Activated naive CD4-positive, alpha-beta T cell treated with anti-CD3 and anti-CD28 coated beads, Interleukin-2, amount 50 U/mL, for 16 hours (primary cell): Measurements from ENCODE around the gene PLSCR3.

ENCODE experiments used
- DNase-seq: peaks from one replicate; pipeline ENCODE4 v3.0.0-alpha.2; 2020

Gene PLSCR3

DNA sequence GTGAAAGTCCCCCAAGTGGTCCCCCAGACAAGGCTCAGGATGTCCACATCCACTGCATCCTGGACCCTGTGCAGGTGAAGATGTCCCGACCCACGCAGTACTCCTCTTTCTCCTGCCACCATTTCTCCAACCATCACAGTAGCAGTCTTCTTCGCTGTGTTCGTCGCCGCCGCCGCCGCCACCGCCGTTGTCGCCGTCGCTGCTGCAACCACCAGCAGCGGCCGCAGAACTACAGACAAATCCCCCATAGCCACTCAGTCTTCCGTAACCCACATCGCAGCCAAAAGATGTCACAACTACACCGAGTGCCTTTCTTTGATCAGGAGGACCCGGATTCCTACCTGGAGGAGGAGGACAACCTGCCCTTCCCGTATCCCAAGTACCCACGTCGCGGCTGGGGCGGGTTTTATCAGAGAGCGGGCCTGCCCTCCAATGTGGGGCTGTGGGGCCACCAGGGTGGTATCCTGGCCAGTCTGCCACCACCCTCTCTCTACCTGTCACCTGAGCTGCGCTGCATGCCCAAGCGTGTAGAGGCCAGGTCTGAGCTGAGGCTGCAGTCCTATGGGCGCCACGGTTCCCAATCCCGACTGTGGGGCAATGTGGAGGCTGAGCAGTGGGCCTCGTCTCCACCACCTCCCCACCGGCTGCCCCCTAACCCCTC is 32.0 kb upstream of the PLSCR3 start:
- no peak for DNase-seq

DNA sequence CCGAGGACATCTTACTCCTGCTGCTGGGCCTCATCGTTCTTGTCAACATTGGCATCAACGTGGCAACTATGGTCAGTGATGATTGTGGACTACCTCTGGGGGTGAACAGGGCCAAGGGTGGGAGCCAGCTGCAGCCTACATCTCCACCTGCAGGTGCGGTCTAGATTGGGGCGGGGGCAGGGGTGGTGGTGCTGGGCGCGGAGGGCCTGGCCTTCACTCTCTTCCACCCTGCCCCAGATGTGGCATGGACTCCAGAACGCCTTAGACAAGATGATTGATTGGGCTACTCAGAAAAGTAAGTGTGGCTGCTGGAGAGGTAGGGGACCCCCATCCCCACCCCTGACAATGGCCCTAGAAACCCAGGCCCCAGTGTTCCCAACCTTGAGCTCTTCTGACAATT is 31.4 kb upstream of the PLSCR3 start:
- no peak for DNase-seq

DNA sequence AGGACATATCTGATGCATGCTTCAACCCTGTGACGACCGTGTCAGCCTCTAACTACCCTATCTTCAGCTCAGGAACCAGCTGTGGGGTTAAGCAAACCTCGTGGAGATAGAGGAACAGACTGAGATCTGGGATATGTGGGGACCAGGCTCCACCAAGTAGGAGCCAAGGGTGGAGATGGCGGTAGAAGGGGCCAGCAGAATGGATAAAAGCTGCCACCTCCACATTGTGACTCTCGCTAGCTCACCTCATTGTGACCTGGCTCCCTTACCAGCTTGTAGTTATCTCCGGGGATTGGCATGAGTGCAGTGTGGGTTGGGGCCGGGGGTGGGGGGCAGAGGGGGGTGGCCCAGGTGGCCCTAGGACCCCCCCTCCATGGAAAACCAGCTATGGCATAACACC is 31.0 kb upstream of the PLSCR3 start, which contains the start of gene SPEM2:
Gene SPEM2 (plus strand): TSS at position 301 of the 400 bp plus-strand sequence. CDS start 73 bp downstream, at position 374.
- DNase-seq, result no peak

DNA sequence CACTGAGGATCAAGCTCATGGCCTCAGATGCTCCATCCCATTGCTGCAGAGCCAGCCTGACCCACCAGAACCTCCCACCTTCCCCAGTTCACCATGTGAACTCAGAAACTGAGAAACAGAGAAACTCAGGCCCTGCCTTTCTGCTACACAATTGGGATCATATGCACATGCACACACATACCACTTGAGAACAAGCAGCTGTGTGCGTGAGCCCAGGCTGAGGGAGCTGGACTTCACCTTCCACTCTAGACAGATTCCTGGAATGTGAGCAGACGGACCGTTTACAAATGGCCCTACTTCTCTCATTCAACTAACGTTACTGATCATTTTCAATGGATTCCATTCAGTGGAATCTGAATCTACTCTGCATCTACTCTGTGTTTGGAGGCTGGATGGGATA is 29.4 kb upstream of the PLSCR3 start:
- DNase-seq, result no peak

DNA sequence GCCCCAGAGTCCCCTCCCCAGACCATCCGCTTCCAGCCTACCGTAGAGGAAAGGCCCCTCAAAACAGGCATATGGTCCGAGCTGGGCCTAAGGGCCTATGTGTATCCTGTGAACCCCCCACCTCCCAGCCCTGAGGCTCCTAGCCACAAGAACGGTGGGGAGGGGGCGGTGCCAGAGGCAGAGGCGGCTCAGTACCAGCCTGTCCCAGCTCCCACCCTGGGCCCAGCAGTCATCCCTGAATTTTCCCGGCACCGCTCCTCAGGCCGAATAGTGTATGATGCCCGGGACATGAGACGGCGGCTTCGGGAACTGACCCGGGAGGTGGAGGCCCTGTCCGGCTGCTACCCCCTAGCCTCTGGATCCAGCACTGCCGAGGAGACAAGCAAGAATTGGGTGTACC is 26.9 kb upstream of the PLSCR3 start:
- no peak for DNase-seq

DNA sequence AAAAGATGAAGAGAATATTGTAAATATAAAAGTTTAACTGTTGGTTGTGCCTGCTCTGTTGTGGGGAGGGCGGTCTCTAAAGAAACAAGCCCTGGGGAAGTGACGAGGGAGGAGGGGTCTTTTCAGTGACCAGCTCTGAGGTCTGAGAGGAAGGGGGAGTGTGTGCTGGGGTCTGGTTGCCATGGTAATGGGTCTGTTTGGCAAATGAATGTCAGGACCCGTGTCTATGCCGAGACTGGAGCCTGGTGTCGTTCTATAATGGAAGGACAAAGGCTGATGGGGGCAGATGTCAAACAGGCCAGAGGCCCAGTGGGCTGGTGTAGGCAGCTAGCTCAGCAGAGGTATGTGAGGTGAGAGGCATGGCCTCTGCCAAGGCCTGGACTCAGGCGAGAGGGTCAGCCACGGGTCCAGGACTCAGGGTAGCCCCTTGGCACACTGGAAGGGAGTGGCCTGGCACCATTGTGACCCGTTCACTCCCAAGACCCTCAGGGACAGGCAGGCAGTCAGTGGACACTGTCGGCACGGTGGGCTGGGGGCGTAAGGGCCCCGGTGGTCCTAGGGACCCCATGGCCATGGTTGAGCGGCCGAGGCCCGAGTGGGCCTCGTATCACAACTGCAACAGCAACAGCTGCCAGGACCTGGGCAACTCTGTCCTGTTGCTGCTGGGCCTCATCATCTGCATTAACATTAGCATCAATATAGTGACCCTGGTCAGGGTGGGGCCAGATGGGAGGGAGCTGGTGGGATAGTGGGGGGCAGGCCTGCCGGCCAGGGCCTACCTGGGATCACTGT is 25.7 kb upstream of the PLSCR3 start, which contains the start of gene SPEM1:
Gene SPEM1 (plus strand): TSS at position 506 of the 792 bp plus-strand sequence. CDS start 61 bp downstream, at position 567.
- no peak for DNase-seq

DNA sequence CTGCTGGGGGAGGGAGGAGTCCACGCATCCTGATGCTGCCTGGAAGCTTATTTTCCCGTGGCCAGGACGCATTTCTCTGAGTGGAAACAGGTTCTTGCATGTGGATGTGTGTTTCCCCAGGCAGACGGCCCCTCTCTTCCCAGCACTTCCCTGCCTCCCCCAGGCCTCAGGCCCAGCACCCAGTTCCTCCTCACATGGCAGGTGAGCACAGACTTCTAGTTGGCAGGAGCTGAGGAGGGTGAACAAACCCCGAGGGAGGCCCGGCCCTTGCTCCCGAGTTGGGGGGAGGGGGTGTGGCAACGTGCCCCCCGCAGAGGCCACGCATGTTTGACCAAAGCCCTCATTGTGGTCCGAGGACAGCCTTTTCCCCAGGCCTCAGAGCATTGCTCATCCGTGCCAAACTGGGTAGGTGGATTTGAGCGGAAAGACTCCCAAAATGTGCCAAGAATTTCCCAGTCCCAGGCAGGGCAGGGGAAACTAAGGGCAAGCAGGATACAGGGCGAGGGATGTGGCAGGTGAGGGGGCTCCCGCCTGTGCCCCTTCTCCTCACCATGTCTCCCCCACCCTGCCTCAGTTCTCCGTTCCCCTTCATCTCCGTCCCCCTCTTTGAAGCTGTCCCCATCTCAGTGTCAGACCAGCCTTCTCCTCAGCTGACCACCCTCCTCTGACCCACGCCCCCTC is 24.3 kb upstream of the PLSCR3 start:
- no peak for DNase-seq

DNA sequence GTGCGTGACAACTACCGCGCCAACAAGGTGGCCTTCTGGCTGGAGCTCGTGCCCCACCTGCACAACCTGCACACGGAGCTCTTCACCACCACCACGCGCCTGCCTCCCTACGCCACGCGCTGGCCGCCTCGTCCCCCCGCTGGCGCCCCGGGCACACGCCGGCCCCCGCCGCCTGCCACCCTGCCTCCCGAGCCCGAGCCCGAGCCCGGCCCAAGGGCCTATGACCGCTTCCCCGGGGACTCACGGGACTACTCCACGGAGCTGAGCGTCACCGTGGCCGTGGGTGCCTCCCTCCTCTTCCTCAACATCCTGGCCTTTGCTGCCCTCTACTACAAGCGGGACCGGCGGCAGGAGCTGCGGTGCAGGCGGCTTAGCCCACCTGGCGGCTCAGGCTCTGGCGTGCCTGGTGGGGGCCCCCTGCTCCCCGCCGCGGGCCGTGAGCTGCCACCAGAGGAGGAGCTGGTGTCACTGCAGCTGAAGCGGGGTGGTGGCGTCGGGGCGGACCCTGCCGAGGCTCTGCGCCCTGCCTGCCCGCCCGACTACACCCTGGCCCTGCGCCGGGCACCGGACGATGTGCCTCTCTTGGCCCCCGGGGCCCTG is 22.8 kb upstream of the PLSCR3 start:
- no peak for DNase-seq

DNA sequence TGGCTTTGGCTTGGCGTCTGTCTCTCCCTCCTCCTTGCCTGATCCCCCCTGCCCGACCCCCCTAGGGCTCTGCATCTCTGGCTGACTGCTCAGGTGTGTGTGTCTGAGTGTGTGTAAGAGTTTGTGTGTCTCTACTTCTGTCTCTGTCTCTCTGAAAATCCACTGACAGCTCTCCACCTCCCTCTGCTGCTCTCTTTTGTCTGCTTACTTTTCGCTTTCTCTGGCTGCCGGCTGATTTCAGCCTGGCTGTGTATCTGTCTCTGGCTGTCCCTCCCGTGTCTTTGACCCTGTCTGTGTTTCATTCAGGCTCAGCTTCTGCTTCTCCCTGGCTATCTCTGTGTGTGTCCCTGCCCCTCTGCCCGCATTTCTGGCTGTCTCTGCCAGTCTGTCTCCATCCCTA is 22.0 kb upstream of the PLSCR3 start:
- no peak for DNase-seq

DNA sequence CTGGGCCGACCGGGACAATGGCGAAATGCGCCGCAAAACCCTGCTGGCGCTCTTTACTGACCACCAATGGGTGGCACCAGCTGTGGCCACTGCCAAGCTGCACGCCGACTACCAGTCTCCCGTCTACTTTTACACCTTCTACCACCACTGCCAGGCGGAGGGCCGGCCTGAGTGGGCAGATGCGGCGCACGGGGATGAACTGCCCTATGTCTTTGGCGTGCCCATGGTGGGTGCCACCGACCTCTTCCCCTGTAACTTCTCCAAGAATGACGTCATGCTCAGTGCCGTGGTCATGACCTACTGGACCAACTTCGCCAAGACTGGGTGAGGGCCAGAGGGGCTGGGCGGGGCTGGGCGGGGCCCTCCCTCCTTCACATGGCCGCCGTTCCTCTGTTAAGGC is 21.5 kb upstream of the PLSCR3 start:
- no peak for DNase-seq

DNA sequence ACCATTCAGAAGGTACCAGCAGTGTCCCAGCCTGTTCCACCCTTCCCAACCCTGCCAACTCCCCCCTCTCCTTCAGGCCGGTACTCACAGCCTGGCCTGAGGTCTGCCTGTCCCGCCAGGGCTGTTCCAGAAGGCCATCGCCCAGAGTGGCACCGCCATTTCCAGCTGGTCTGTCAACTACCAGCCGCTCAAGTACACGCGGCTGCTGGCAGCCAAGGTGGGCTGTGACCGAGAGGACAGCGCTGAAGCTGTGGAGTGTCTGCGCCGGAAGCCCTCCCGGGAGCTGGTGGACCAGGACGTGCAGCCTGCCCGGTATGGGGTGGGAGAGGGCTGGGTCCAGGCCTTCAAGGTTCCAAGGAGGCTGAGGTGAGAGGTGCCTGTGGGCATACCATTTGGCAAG is 20.5 kb upstream of the PLSCR3 start:
- no peak for DNase-seq

DNA sequence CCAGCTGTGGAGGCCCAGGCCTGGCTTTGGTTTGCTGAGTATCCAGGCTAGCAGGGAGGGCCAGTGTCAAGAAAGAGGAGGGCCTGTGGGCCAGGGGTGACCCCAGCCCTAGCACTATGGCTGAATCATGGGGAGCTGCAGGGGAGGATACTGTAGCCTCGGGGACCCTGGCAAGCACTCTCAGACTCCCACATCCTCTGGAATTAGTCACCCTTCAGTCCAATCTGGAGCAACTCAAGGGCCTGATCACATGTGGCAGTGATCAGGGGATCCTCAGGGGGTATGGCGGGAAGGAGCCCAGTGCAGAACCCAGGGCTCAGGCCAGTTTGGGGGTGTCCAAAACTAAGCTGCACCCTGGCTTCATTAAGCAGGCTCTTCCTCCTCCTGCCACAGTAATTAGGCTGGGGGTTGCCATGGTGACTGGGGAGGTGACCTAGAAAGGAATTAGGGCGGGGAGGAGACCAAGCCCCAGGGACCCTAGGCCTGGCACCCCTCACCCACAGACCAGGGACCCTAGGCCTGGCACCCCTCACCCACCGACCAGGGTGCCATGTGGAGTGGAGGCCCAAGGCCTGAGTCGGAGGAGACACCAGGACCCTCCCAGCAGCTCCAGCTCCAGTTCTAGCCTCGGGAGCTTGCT is 19.1 kb upstream of the PLSCR3 start:
- DNase-seq, result no peak

DNA sequence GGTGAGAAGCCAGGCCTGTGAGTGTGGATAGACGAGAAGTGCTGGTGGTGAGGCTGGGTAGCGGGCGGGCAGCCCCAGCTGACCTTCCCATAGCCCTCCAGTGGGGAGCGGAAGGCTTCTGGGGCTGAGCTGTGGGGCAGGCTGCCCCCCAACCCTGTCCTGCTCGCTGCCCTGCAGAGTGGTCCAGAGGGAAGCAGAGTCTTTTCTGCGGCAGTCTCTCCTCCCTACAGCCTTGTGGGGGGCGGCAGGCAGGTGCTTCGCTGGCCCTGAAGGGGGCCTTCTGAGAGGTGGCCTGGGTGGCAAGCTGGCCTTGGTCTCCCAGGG is 17.1 kb upstream of the PLSCR3 start:
- no peak for DNase-seq

DNA sequence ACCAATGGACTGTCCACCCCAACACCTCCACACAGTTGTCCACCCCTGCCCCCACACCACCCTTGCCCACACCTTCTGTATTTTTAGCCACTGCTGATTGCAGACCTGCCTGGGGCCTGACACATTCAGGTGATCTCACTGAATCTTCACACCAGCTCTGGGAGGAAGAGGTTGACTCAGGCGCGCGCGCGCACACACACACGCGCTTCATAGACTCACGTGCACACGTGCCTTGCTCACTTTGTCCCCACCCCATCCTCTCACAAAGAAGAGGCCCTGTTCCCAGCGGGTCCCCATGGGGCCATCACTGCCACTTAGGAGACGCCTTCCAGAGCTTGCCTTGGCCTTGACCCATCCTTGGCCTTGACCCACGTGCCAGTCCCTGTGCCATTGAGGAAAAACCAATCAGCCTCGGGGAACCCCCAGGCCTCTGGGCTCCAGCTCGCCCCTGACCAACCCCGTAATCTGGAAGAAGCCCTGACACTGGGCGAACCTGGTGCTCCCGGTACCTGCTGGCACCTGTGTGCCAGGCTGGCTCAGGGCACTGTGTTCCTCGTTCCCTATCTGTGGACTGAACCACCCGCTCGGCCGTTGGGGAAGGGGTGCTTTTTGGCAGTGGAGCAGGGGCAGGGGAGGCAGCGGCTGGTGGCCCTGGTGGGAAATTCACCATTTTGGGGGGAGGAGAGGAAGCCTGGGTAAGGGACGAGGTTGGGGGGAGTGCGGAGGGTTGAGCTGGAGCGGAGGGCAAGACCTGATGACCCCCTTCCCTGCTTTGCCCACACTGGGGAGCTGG is 16.5 kb upstream of the PLSCR3 start:
- DNase-seq, result no peak

DNA sequence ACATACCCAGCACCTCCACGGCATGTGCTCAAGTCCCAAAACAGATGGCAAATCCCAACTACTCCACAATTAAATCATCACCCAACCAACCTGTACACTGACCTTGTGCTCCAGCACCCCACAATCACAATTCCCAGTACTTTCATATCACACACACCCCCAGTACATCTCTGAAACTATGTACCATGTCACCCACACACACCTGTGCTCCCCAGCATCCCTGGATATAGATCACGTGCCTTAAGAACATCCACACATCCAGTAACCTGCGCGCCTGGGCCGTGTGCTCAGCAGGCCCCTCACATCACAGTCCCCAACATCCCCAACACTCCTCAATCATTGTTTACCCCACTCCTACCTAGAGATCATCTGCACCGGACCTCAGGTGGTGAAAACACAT is 15.4 kb upstream of the PLSCR3 start:
- no peak for DNase-seq

DNA sequence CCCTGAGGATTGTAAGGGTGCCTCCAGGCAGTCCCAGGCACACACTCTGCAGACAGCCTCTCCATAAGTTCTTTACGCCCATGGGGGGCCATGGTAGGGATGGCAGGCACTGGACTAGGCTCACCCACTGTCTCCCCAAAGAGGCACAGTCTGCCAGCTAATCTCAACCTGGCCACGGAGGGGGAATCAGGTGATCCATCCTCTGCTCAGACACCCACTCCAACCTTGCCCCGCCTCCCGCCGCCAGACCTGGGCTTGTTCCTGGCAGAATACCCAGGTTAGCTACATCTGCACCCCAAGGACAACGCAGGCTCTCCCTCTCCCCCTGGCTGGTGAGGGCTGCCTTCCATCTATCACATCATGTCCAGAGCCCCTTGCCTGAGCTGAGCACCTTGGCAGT is 14.5 kb upstream of the PLSCR3 start:
- no peak for DNase-seq

DNA sequence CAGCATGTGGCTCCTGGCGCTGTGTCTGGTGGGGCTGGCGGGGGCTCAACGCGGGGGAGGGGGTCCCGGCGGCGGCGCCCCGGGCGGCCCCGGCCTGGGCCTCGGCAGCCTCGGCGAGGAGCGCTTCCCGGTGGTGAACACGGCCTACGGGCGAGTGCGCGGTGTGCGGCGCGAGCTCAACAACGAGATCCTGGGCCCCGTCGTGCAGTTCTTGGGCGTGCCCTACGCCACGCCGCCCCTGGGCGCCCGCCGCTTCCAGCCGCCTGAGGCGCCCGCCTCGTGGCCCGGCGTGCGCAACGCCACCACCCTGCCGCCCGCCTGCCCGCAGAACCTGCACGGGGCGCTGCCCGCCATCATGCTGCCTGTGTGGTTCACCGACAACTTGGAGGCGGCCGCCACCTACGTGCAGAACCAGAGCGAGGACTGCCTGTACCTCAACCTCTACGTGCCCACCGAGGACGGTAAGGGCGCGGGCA is 14.0 kb upstream of the PLSCR3 start:
- peak; percentile 44 for DNase-seq

DNA sequence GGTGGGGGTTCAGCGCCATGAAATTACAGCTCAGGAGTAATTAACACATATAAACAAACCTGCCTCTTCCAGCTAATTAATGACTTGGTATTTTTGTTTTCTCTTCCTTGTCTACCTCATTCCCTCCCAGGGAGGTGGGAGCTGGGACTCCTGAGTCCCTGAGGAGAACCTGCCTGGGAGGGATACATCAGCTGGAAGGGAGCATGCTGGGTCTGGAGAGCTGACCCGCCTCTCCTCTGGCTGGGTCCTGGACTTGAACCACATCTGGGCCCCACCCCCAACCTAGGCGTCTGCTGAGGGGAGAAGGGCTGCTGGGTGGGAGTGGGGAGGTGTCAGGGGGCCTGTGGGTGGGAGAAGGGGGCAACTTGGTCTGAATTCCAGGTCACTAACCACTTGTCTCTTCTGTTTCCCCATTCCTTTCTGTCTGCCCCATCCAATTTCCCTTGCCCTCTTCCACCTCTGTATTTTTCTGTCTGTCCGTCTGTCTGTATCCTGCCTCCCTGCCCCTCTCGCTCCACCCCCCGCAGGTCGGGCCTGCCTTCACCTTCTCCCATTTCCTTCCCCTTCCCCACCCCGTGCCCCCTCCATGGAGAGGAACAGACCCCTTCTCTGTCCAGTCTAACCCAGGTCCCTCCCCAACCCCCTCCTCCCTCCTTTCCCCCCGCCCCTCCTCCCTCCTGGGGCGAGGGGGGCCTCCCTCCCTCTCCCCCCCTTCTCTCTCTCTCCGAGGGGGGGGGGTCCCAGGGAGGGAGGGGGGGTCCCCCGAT is 13.3 kb upstream of the PLSCR3 start, which contains the start of gene NLGN2:
Gene NLGN2 (plus strand): TSS at position 361 of the 767 bp plus-strand sequence. CDS start 411 bp downstream, outside the sequence.
- no peak for DNase-seq

DNA sequence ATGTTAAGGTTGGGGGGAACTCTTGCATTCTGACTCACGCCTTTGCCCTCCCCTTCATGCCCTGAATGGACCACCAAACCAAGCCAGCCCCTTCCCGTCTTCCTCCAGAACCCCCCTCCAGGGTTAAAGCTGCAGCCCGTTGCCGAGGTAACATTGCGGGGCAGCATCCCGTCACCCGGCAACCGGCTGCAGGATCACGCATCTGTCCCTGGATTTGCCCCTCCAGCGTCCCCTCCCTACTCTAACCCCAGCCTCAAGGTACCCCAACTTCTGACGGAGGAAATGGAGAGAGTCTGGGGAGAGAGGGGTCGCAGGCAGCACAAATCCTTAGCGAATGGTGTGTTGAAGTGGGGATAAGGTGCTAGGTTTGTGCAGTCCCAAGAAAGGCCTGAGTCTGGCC is 12.8 kb upstream of the PLSCR3 start:
- no peak for DNase-seq

DNA sequence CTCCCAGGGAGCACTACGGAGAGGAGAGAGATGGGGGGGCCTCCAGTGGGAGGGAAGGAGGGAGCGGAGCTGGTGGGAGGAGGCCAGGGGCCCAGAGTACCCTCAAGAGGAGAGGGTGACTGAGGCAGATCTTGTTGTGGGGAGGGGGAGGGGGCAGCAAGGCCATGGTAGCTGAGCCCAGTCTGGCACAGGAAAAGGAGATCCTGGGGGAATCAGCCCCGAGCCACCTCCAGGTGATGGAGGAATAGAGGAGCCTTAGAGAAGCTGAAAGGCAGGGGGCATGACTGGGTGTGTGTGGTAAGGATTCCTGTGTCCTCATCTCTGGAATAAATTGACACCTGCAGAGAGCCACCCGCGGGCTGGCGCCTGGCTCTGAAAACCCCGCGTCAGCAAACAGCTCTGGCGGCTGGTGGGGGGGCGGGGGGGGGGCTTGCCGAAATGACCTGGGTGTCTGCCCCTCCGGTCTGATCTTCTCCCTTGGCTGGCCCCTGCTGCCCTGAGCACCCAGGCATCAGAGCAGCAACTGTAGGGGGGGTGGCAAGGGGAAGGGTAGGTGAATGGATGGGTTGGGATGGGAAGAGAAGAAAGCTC is 12.0 kb upstream of the PLSCR3 start:
- DNase-seq, result no peak
